ENCODE measurements around the gene NACC1. TPM values are rescaled to one million over a fixed set of nuclear protein-coding genes. Genes with fewer than 3 reads are reported as not detected.

The NACC1 gene
- polyA plus RNA-seq, 1 donor (not counting 4 experiments of a cell fraction or from before 2014, with no cell fraction given), result 32.9 TPM

DNA sequence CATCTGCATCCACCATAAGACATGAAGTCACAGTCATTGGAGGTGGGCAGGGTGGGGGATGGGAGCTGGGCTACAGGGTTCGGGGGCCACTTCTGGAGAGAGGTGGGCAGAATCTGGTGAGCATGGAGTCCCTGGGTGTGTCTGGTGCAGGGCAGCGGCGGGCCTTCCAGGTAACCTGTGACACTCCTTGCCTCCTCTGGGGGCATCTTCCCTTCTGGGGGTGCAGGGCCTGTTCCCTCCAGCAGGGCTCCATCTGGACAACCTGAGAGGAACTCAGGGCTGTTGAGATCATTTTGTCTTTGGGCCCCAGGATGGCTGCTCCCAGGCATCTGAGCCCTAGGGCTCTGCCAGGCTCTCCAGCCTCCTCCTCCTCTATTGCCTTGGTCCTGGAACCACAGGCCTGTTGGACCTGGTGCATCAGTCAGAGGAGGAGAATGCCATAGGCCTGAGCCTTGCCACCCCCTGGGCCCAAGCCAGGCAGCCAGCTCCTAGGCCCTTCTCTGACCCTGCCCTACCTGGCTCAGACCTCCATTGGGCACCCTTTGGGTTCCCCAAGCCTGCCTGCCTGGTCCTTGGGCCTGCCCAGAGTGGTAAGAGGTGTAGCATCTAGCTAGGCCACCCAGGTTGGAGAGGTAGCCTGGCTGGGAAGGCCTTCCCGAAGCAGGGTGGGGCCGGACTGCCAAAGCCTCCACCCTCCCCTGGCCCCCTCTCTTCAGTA is 28.8 kb upstream of the NACC1 start:
- Histone ChIP-seq H3K9me1 (ENCODE audit: control insufficient read depth, extremely low read depth, insufficient read depth, low read length) (no peaks in the 10 kb centered on the region), H3K9ac (ENCODE audit: control insufficient read depth, extremely low read depth, insufficient read depth, low read length) (no peak overlapping the region), H3K9me3 (ENCODE audit: control insufficient read depth, low read depth, low read length) (no peaks in the 10 kb centered on the region), H3K4me3 (ENCODE audit: control insufficient read depth in 2 of 3, extremely low read depth in 1 of 3, insufficient read depth in 2 of 3, low read depth in 1 of 3, low read length in 3 of 3) (no peak overlapping the region), H3K4me2 (ENCODE audit: control insufficient read depth, extremely low read depth, insufficient read depth, low read depth, low read length) (no peak overlapping the region), H3K27me3 (ENCODE audit: control insufficient read depth, extremely low read depth, insufficient read depth, low read length) (no peaks in the 10 kb centered on the region), H3K4me1 (ENCODE audit: control insufficient read depth, extremely low read depth, insufficient read depth, low read length) (no peaks in the 10 kb centered on the region), H4K20me1 (ENCODE audit: control insufficient read depth, extremely low read depth, insufficient read depth, low read length) (no peaks in the 10 kb centered on the region), H3K36me3 (ENCODE audit: control insufficient read depth in 2 of 2, extremely low read depth in 1 of 2, insufficient read depth in 2 of 2, low read length in 2 of 2) (peaks cover 4 to 6% of the 10 kb centered on the region in 2 experiments), H3K27ac (ENCODE audit: control insufficient read depth, insufficient read depth, low read length) (no peak overlapping the region), H2AFZ (ENCODE audit: control insufficient read depth, low read length) (no peak overlapping the region), H3K79me2 (ENCODE audit: control insufficient read depth, insufficient read depth, low read length) (no peaks in the 10 kb centered on the region)
- dilution Hi-C loops (cut with MboI; ENCODE audit: extremely low pct_ligation_motif_present, low sequenced_read_pairs), result no loop called here
- DNase-seq (ENCODE audit: low read depth, low spot score), result no peak
- TF ChIP-seq EZH2 (IDR thresholded peaks at IDR 0.05; ENCODE audit: low read length), result no peak
- TF ChIP-seq, protein P1, sequence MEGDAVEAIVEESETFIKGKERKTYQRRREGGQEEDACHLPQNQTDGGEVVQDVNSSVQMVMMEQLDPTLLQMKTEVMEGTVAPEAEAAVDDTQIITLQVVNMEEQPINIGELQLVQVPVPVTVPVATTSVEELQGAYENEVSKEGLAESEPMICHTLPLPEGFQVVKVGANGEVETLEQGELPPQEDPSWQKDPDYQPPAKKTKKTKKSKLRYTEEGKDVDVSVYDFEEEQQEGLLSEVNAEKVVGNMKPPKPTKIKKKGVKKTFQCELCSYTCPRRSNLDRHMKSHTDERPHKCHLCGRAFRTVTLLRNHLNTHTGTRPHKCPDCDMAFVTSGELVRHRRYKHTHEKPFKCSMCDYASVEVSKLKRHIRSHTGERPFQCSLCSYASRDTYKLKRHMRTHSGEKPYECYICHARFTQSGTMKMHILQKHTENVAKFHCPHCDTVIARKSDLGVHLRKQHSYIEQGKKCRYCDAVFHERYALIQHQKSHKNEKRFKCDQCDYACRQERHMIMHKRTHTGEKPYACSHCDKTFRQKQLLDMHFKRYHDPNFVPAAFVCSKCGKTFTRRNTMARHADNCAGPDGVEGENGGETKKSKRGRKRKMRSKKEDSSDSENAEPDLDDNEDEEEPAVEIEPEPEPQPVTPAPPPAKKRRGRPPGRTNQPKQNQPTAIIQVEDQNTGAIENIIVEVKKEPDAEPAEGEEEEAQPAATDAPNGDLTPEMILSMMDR (optimal IDR thresholded peaks at IDR 0.05 in 1 of 3, IDR thresholded peaks at IDR 0.05 in 1 of 3, conservative IDR thresholded peaks at IDR 0.05 in 1 of 3; ENCODE audit: extremely low read depth in 1 of 3, insufficient read depth in 2 of 3, low read length in 3 of 3), result peak; percentile 11 to 76 (median 61)
- no peak for FAIRE-seq

GRCh38 chr19:13089857-13090507 is 28.1 kb upstream of the NACC1 start:
- TF ChIP-seq, protein P1 (optimal IDR thresholded peaks at IDR 0.05 in 1 of 3, IDR thresholded peaks at IDR 0.05 in 1 of 3, conservative IDR thresholded peaks at IDR 0.05 in 1 of 3; ENCODE audit: extremely low read depth in 1 of 3, insufficient read depth in 2 of 3, low read length in 3 of 3), result no peak
- TF ChIP-seq EZH2 (IDR thresholded peaks at IDR 0.05; ENCODE audit: low read length), result no peak
- H3K27ac ChIP-seq (ENCODE audit: control insufficient read depth, insufficient read depth, low read length), result no peak overlapping the region
- dilution Hi-C loops (cut with MboI; ENCODE audit: extremely low pct_ligation_motif_present, low sequenced_read_pairs), result no loop called here

More at GRCh38 chr19:13089857-13090507, 28.1 kb upstream of the NACC1 start:
- Histone ChIP-seq H3K9me1 (ENCODE audit: control insufficient read depth, extremely low read depth, insufficient read depth, low read length) (no peaks in the 10 kb centered on the region), H2AFZ (ENCODE audit: control insufficient read depth, low read length) (no peak overlapping the region), H3K9ac (ENCODE audit: control insufficient read depth, extremely low read depth, insufficient read depth, low read length) (no peak overlapping the region), H4K20me1 (ENCODE audit: control insufficient read depth, extremely low read depth, insufficient read depth, low read length) (no peaks in the 10 kb centered on the region), H3K4me1 (ENCODE audit: control insufficient read depth, extremely low read depth, insufficient read depth, low read length) (no peaks in the 10 kb centered on the region), H3K36me3 (ENCODE audit: control insufficient read depth in 2 of 2, extremely low read depth in 1 of 2, insufficient read depth in 2 of 2, low read length in 2 of 2) (peaks cover 4 to 6% of the 10 kb centered on the region in 2 experiments), H3K79me2 (ENCODE audit: control insufficient read depth, insufficient read depth, low read length) (no peaks in the 10 kb centered on the region), H3K4me3 (ENCODE audit: control insufficient read depth in 2 of 3, extremely low read depth in 1 of 3, insufficient read depth in 2 of 3, low read depth in 1 of 3, low read length in 3 of 3) (no peak overlapping the region), H3K27me3 (ENCODE audit: control insufficient read depth, extremely low read depth, insufficient read depth, low read length) (no peaks in the 10 kb centered on the region), H3K4me2 (ENCODE audit: control insufficient read depth, extremely low read depth, insufficient read depth, low read depth, low read length) (no peak overlapping the region), H3K9me3 (ENCODE audit: control insufficient read depth, low read depth, low read length) (no peaks in the 10 kb centered on the region)
- FAIRE-seq, result no peak
- DNase-seq (ENCODE audit: low read depth, low spot score), result no peak
